Body of pancreas (tissue), 4 donors: ENCODE measurements around the gene SOBP.

Source experiments
- CTCF ChIP-seq, 7 experiments: fragments of 450-650 bp in 4 of 7; fragments of 200-600 bp in 3 of 7; sonication (generic) in 3 of 7; IDR thresholded peaks; one replicate each; pipeline ENCODE4 v1.5.1; 2016 to 2019; ENCODE audit warnings: antibody characterized with exemption in 7 of 7
- POLR2A ChIP-seq, 3 donors: fragments of 450-650 bp; IDR thresholded peaks; one replicate each; pipeline ENCODE4 v1.6.1; 2016; ENCODE audit warnings: antibody characterized with exemption in 3 of 3, mild to moderate bottlenecking in 2 of 3

- no peak for TF ChIP-seq CTCF (IDR thresholded peaks at IDR 0.05)
- no peak for TF ChIP-seq POLR2A (IDR thresholded peaks at IDR 0.05)
These were observed 173.4 kb downstream of the SOBP start for GRCh38 chr6:107663308-107663707.
